Heart right ventricle (tissue), 16 donors: Measurements from ENCODE around the gene NCKAP5. TPM values are rescaled to one million over a fixed set of nuclear protein-coding genes. Genes with fewer than 3 reads are reported as not detected.

ENCODE experiments used
- ATAC-seq, 8 donors: fragments of 200-7000 bp; cut with Tn5 transposase; one replicate each; pipeline ENCODE4 v1.9.1; 2020; ENCODE audit warnings: mild to moderate bottlenecking in 8 of 8, moderate library complexity in 8 of 8, moderate number of reproducible peaks in 1 of 8
- DNase-seq, 2 donors: peaks; one replicate each; pipeline ENCODE4 v3.0.0-alpha.2; 2020
- H3K27ac ChIP-seq, 10 donors: fragments of 200-600 bp; sonication (generic) in 2 of 10; one replicate each; pipeline versions ENCODE4 v1.5.0 to v1.8.0; 2020 to 2022; ENCODE audit warnings: mild to moderate bottlenecking in 3 of 10
- H3K27me3 ChIP-seq, 7 donors: fragments of 200-600 bp; one replicate each; pipeline ENCODE4 v1.8.0; 2021 to 2022; ENCODE audit warnings: mild to moderate bottlenecking in 2 of 7
- H3K36me3 ChIP-seq, 9 donors: fragments of 200-600 bp; sonication (generic) in 1 of 9; one replicate each; pipeline versions ENCODE4 v1.5.0 to v1.8.0; 2020 to 2022; ENCODE audit warnings: mild to moderate bottlenecking in 2 of 9
- H3K4me1 ChIP-seq, 9 donors: fragments of 200-600 bp; sonication (generic) in 1 of 9; one replicate each; pipeline versions ENCODE4 v1.5.0 to v1.8.0; 2020 to 2022; ENCODE audit warnings: mild to moderate bottlenecking in 4 of 9
- H3K4me3 ChIP-seq, 10 donors: fragments of 200-600 bp; sonication (generic) in 2 of 10; one replicate each; pipeline versions ENCODE4 v1.5.0 to v1.8.0; 2020 to 2022; ENCODE audit warnings: mild to moderate bottlenecking in 7 of 10, moderate library complexity in 2 of 10
- H3K9me3 ChIP-seq, 11 donors: fragments of 200-600 bp in 10 of 11; sonication (generic) in 2 of 11; one replicate each; pipeline versions ENCODE4 v1.5.0 to v1.8.0; 2013 to 2022; ENCODE audit warnings: mild to moderate bottlenecking in 2 of 11, control low read depth in 1 of 11, moderate library complexity in 1 of 11
- WGBS, 2 donors: extraction: QIAGEN DNeasy Blood & Tissue Kit; methylation state at CpG; one replicate each; pipeline ENCODE4 v1.1.7; 2013; ENCODE audit warnings: inconsistent platforms in 1 of 2; 5-methylcytosine and 5-hydroxymethylcytosine counted together
- intact Hi-C, 10 donors: fragments of 100-400 bp; cut with DNase I; formaldehyde crosslinking; loops; one replicate each; pipeline versions ENCODE4 v1.11.1 to v1.14.2; 2022
- polyA plus RNA-seq, 2 donors: library from polyadenylated mRNA; stranded (reverse); fragments of 200-250 nt; gene quantifications; one replicate each; pipeline ENCODE4 v1.2.3, GENCODE V29; 2013
- total RNA-seq, 10 donors: library from RNA; stranded (reverse); fragmentation: NEBNext Ultra II Directional in 3 of 10; extraction: Animal tissue kit (Norgen Biotek cat#: 25700) in 3 of 10; gene quantifications; one replicate each; pipeline versions ENCODE4 v1.2.1 to v1.2.4, GENCODE V29; 2021 to 2023
- TF ChIP-seq, protein P1 (sequence below), 9 donors: fragments of 200-600 bp; sonication (generic) in 2 of 9; IDR thresholded peaks; one replicate each; pipeline versions ENCODE4 v1.5.0 to v1.8.0; 2021 to 2022; ENCODE audit warnings: antibody characterized with exemption in 9 of 9, mild to moderate bottlenecking in 5 of 9, moderate library complexity in 1 of 9
- donor health status: Arrhythmogenic right ventricular cardiomyopathy.
- donor health status: ischemic (EF 13 %, LVEDD 7.1; RV severe dilation, severe dysfunction).
- donor health status: healthy with polysubstance abuse.
- donor health status: DM: no; HTN: yes; CAD: no.
- donor health status: DM: no; HTN: no; CAD: no.
- donor health status: ischemic (EF 25% LVEDD 6.9; RV normal size, moderate dysfunction).
- donor health status: ischemic (EF 25% LVEDD 5.7; RV mildly dilated, moderate dysfunction).
- donor health status: healthy.
- donor health status: DM: yes; HTN: yes; CAD: no.
- donor health status: Ischemic cardiomyopathy.
- donor health status: ischemic (EF 35%, LVEDD 5.7; RV mildly dilated, moderate dysfunction).
- donor health status: nonischemic (EF 11% LVEDD 7.7; RV severe dilation, severe dysfunction).
- donor health status: DM: yes; HTN: yes; CAD: no.
- donor health status: PGD.
- donor health status: ischemic (EF 29% LVEDD 5.4; RV normal size, mild dysfunction).
- donor health status: nonischemic (EF 23%, LVEDD 6.1; RV moderate dilation, normal function).

Gene NCKAP5
- total and polyA plus RNA-seq, 12 donors: 0.57 to 11.7 (median 6.2) TPM

DNA sequence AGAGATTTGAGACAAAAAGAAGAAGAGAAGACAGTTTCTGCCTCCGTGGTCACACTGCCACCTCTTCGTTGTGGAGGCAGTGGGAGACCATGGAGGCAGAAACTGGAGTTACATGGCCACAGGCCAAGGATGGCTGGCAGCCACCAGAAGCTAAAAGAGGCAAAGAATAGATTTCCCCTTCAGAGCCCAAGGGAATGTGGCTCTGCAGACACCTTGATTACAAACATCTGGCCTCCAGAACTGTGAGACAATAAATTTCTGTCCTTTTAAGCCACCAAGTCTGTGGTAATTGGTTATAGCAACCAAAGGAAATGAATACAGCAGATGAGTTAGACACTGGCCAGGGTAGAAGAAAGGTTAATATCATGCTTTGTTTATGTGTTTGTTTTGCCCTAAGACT, 477.9 kb downstream of the NCKAP5 start:
- TF ChIP-seq, protein P1, sequence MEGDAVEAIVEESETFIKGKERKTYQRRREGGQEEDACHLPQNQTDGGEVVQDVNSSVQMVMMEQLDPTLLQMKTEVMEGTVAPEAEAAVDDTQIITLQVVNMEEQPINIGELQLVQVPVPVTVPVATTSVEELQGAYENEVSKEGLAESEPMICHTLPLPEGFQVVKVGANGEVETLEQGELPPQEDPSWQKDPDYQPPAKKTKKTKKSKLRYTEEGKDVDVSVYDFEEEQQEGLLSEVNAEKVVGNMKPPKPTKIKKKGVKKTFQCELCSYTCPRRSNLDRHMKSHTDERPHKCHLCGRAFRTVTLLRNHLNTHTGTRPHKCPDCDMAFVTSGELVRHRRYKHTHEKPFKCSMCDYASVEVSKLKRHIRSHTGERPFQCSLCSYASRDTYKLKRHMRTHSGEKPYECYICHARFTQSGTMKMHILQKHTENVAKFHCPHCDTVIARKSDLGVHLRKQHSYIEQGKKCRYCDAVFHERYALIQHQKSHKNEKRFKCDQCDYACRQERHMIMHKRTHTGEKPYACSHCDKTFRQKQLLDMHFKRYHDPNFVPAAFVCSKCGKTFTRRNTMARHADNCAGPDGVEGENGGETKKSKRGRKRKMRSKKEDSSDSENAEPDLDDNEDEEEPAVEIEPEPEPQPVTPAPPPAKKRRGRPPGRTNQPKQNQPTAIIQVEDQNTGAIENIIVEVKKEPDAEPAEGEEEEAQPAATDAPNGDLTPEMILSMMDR (IDR thresholded peaks at IDR 0.05): no peak
- no peaks in the 10 kb centered on the region for H3K4me1 ChIP-seq
- no peak overlapping the region for H3K4me3 ChIP-seq
- ATAC-seq (no peak), DNase-seq (no peak)
- no peak overlapping the region for H3K27ac ChIP-seq
- intact Hi-C loops: no loop called here
- no peaks in the 10 kb centered on the region for H3K27me3 ChIP-seq
- 65 to 82% methylated on average over 2 of the region's 2 CpGs for WGBS, 2 donors
- no peaks in the 10 kb centered on the region for H3K36me3 ChIP-seq
- H3K9me3 ChIP-seq: no peaks in the 10 kb centered on the region

- TF ChIP-seq, protein P1 (IDR thresholded peaks at IDR 0.05): no peak
- intact Hi-C loops: no loop called here
- WGBS, 2 donors: 87 to 89% methylated on average over 6 of the region's 6 CpGs
Measured at GRCh38 chr2:133086176-133086575, 482.1 kb downstream of the NCKAP5 start.

DNA sequence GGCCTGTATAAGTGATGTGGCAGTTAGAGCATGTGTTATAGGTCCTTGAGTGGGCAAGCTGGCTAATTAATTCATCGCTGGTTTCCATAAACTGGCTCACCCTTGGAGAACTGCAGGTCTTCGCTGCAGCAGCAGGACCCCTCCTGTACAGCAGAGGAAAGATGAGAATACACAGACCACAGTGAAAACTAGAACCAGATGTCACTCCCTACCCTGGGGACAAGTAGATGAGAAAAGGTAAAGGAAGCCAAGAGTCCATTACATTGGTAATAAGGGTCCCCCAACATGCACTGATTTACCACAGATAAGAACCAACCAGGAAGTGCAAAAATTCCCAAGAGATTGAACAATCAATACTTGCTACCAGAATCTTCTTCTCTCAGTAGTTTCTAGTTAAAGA, 482.6 kb downstream of the NCKAP5 start:
- 94 to 98% methylated on average over 2 of the region's 2 CpGs for WGBS, 2 donors
- H3K4me3 ChIP-seq: no peak overlapping the region
- H3K9me3 ChIP-seq: no peaks in the 10 kb centered on the region
- H3K36me3 ChIP-seq: no peaks in the 10 kb centered on the region
- no peak for DNase-seq
- H3K27ac ChIP-seq: no peak overlapping the region
- intact Hi-C loops: no loop called here
- TF ChIP-seq, protein P1 (IDR thresholded peaks at IDR 0.05): no peak
- no peaks in the 10 kb centered on the region for H3K27me3 ChIP-seq
- peaks cover 0 to 3% (median 0%) of the 10 kb centered on the region in 9 donors for H3K4me1 ChIP-seq
- ATAC-seq: no peak

More at GRCh38 chr2:133086176-133086575, 482.1 kb downstream of the NCKAP5 start:
- no peaks in the 10 kb centered on the region for H3K4me1 ChIP-seq
- H3K27ac ChIP-seq: no peak overlapping the region
- H3K4me3 ChIP-seq: no peak overlapping the region
- no peaks in the 10 kb centered on the region for H3K9me3 ChIP-seq
- H3K27me3 ChIP-seq: no peaks in the 10 kb centered on the region
- DNase-seq: no peak
- no peak for ATAC-seq
- no peaks in the 10 kb centered on the region for H3K36me3 ChIP-seq

DNA sequence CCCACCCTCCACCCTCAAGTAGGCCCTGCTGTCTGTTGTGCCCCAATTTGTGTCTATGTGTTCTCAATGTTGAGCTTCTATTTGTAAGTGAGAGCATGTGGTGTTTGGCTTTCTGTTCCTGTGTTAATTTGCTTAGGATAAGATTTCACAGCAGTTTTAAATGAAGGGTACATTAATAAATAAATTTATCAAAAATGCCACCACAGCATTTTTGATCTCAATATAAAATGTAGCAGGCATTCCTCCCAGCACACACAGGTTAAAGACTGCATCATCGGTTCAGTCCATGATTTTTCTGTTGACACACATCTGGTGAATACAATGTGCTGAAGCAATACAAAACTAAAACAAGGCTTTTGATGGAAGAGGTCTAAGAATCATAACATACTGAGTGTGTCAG, 486.2 kb downstream of the NCKAP5 start:
- Histone ChIP-seq H3K4me3 (no peak overlapping the region), H3K9me3 (no peaks in the 10 kb centered on the region), H3K4me1 (peaks cover 0 to 14% (median 0%) of the 10 kb centered on the region in 9 donors), H3K36me3 (no peaks in the 10 kb centered on the region), H3K27ac (no peak overlapping the region), H3K27me3 (no peaks in the 10 kb centered on the region)
- DNase-seq: no peak
- WGBS, 2 donors: 96 to 100% methylated on average over 1 of the region's 1 CpG
- TF ChIP-seq, protein P1 (IDR thresholded peaks at IDR 0.05): no peak
- no peak for ATAC-seq
- intact Hi-C loops: no loop called here
